Activated CD4-positive, alpha-beta T cell treated with anti-CD3 and anti-CD28 coated beads, Interleukin-2, amount 10 ng/mL, durations not matched to agents 24 days and 14 days (primary cell): ENCODE measurements around the gene PRSS27. TPM values are rescaled to one million over a fixed set of nuclear protein-coding genes. Genes with fewer than 3 reads are reported as not detected.
"Not testable (repeated sequence)": the region's sequence is repeated elsewhere in the genome, so short reads cannot be mapped to it uniquely, and the experiment has no call there.

Experiments used
- DNase-seq: peaks from one replicate; pipeline ENCODE4 v3.0.0; 2022
- H3K27ac Mint-ChIP-seq: one replicate; pipeline ENCODE4 v1.8.0; 2022; ENCODE audit warnings: mild to moderate bottlenecking, mixed read lengths
- H3K27me3 Mint-ChIP-seq: one replicate; pipeline ENCODE4 v1.8.0; 2022; ENCODE audit warnings: mixed read lengths
- H3K36me3 Mint-ChIP-seq: one replicate; pipeline ENCODE4 v1.8.0; 2022; ENCODE audit warnings: low read depth, mild to moderate bottlenecking, mixed read lengths
- H3K4me1 Mint-ChIP-seq: one replicate; pipeline ENCODE4 v1.8.0; 2021; ENCODE audit warnings: mixed read lengths
- H3K4me3 Mint-ChIP-seq: one replicate; pipeline ENCODE4 v1.8.0; 2022; ENCODE audit warnings: mild to moderate bottlenecking, moderate library complexity, mixed read lengths
- H3K9me3 Mint-ChIP-seq: one replicate; pipeline ENCODE4 v1.8.0; 2021; ENCODE audit warnings: mixed read lengths
- intact Hi-C: fragments of 100-400 bp; cut with micrococcal nuclease; formaldehyde crosslinking; loops from one replicate; pipeline ENCODE4 v1.15.1; 2023
- total RNA-seq: library from RNA; stranded (reverse); gene quantifications from 2 replicates; pipeline ENCODE4 v1.2.3, GENCODE V29; 2022

PRSS27 gene
- total RNA-seq, 1 donor from 2014 or later = 2.0 TPM

GRCh38 chr16:2704983-2705275 is 15.1 kb downstream of the PRSS27 start:
- Mint-ChIP-seq H3K27me3 (no peaks in the 10 kb centered on the region), H3K36me3 (peaks cover 20% of the 10 kb centered on the region), H3K4me3 (no peak overlapping the region), H3K4me1 (no peaks in the 10 kb centered on the region), H3K27ac (no peak overlapping the region), H3K9me3 (no peaks in the 10 kb centered on the region)
- intact Hi-C loops = no loop called here
- DNase-seq = no peak

- Mint-ChIP-seq H3K9me3 (no peaks in the 10 kb centered on the region), H3K27ac (no peak overlapping the region), H3K4me3 (no peak overlapping the region), H3K36me3 (peaks cover 24% of the 10 kb centered on the region), H3K4me1 (no peaks in the 10 kb centered on the region), H3K27me3 (no peaks in the 10 kb centered on the region)
- intact Hi-C loops = no loop called here
- DNase-seq = no peak
Observed at GRCh38 chr16:2704166-2704982, 15.7 kb downstream of the PRSS27 start.

GRCh38 chr16:2702871-2703745 is 16.9 kb downstream of the PRSS27 start:
- H3K36me3 Mint-ChIP-seq = peaks cover 22% of the 10 kb centered on the region
- H3K9me3 Mint-ChIP-seq = no peaks in the 10 kb centered on the region
- H3K4me1 Mint-ChIP-seq = no peaks in the 10 kb centered on the region
- no peak for DNase-seq
- H3K27me3 Mint-ChIP-seq = no peaks in the 10 kb centered on the region
- H3K27ac Mint-ChIP-seq = no peak overlapping the region
- no peak overlapping the region for H3K4me3 Mint-ChIP-seq
- intact Hi-C loops = no loop called here

GRCh38 chr16:2702438-2702825 is 17.6 kb downstream of the PRSS27 start:
- Mint-ChIP-seq H3K4me3 (no peak overlapping the region), H3K27me3 (no peaks in the 10 kb centered on the region)

GRCh38 chr16:2701713-2702437 is 18.1 kb downstream of the PRSS27 start:
- intact Hi-C loops = no loop called here
- H3K9me3 Mint-ChIP-seq = no peaks in the 10 kb centered on the region
- H3K36me3 Mint-ChIP-seq = peaks cover 24% of the 10 kb centered on the region
- no peaks in the 10 kb centered on the region for H3K27me3 Mint-ChIP-seq
- no peaks in the 10 kb centered on the region for H3K4me1 Mint-ChIP-seq
- H3K27ac Mint-ChIP-seq = no peak overlapping the region
- no peak overlapping the region for H3K4me3 Mint-ChIP-seq
- no peak for DNase-seq

More at GRCh38 chr16:2702438-2702825, 17.6 kb downstream of the PRSS27 start:
- intact Hi-C loops = no loop called here
- peaks cover 23% of the 10 kb centered on the region for H3K36me3 Mint-ChIP-seq
- no peaks in the 10 kb centered on the region for H3K4me1 Mint-ChIP-seq
- no peaks in the 10 kb centered on the region for H3K9me3 Mint-ChIP-seq
- no peak for DNase-seq
- no peak overlapping the region for H3K27ac Mint-ChIP-seq

- intact Hi-C loops = no loop called here
- H3K4me1 Mint-ChIP-seq = no peaks in the 10 kb centered on the region
- H3K4me3 Mint-ChIP-seq = no peak overlapping the region
- H3K9me3 Mint-ChIP-seq = no peaks in the 10 kb centered on the region
- no peaks in the 10 kb centered on the region for H3K27me3 Mint-ChIP-seq
- no peak for DNase-seq
- no peak overlapping the region for H3K27ac Mint-ChIP-seq
- peaks cover 27% of the 10 kb centered on the region for H3K36me3 Mint-ChIP-seq
Observed at GRCh38 chr16:2701272-2701671, 18.8 kb downstream of the PRSS27 start.

GRCh38 chr16:2700786-2701185 is 19.2 kb downstream of the PRSS27 start:
- Mint-ChIP-seq H3K36me3 (peaks cover 26% of the 10 kb centered on the region), H3K9me3 (no peaks in the 10 kb centered on the region), H3K27me3 (no peaks in the 10 kb centered on the region), H3K4me1 (no peaks in the 10 kb centered on the region), H3K4me3 (no peak overlapping the region), H3K27ac (no peak overlapping the region)
- intact Hi-C loops = no loop called here
- DNase-seq = no peak

GRCh38 chr16:2699791-2700600 is 20.0 kb downstream of the PRSS27 start:
- H3K9me3 Mint-ChIP-seq = no peaks in the 10 kb centered on the region
- no peak overlapping the region for H3K27ac Mint-ChIP-seq
- no peak overlapping the region for H3K4me3 Mint-ChIP-seq
- H3K27me3 Mint-ChIP-seq = no peaks in the 10 kb centered on the region
- intact Hi-C loops = no loop called here
- DNase-seq = no peak
- peaks cover 24% of the 10 kb centered on the region for H3K36me3 Mint-ChIP-seq
- H3K4me1 Mint-ChIP-seq = no peaks in the 10 kb centered on the region

- no peak for DNase-seq
- H3K4me3 Mint-ChIP-seq = no peak overlapping the region
- H3K27me3 Mint-ChIP-seq = no peaks in the 10 kb centered on the region
- no peaks in the 10 kb centered on the region for H3K4me1 Mint-ChIP-seq
- intact Hi-C loops = no loop called here
- no peaks in the 10 kb centered on the region for H3K9me3 Mint-ChIP-seq
- no peak overlapping the region for H3K27ac Mint-ChIP-seq
- peaks cover 23% of the 10 kb centered on the region for H3K36me3 Mint-ChIP-seq
Observed at GRCh38 chr16:2698965-2699750, 20.9 kb downstream of the PRSS27 start.

GRCh38 chr16:2698103-2698870 is 21.7 kb downstream of the PRSS27 start:
- intact Hi-C loops = no loop called here
- Mint-ChIP-seq H3K27me3 (no peaks in the 10 kb centered on the region), H3K36me3 (peaks cover 23% of the 10 kb centered on the region)

GRCh38 chr16:2697401-2697948 is 22.5 kb downstream of the PRSS27 start:
- no peak for DNase-seq
- no peak overlapping the region for H3K4me3 Mint-ChIP-seq
- H3K27me3 Mint-ChIP-seq = no peaks in the 10 kb centered on the region
- peaks cover 22% of the 10 kb centered on the region for H3K36me3 Mint-ChIP-seq
- no peaks in the 10 kb centered on the region for H3K9me3 Mint-ChIP-seq
- H3K27ac Mint-ChIP-seq = no peak overlapping the region
- intact Hi-C loops = no loop called here
- no peaks in the 10 kb centered on the region for H3K4me1 Mint-ChIP-seq

More at GRCh38 chr16:2698103-2698870, 21.7 kb downstream of the PRSS27 start:
- Mint-ChIP-seq H3K4me1 (no peaks in the 10 kb centered on the region), H3K4me3 (no peak overlapping the region), H3K9me3 (no peaks in the 10 kb centered on the region), H3K27ac (no peak overlapping the region)
- DNase-seq = no peak

GRCh38 chr16:2696601-2697250 is 23.3 kb downstream of the PRSS27 start:
- H3K4me1 Mint-ChIP-seq, intact Hi-C loops, H3K27me3 Mint-ChIP-seq, DNase-seq, H3K27ac Mint-ChIP-seq, H3K4me3 Mint-ChIP-seq, H3K9me3 Mint-ChIP-seq: not testable (repeated sequence)
- H3K36me3 Mint-ChIP-seq = peaks cover 18% of the 10 kb centered on the region
